Measurements from ENCODE around the gene FGD3.

Gene FGD3

GRCh38 chr9:93023521-93023815, 76.1 kb downstream of the FGD3 start:
- peaks cover 12% of the 10 kb centered on the region for H3K4me1 ChIP-seq (ENCODE audit: control insufficient read depth, low read length)
- H3K27ac ChIP-seq (ENCODE audit: low read depth, low read length): no peak overlapping the region
- H3K4me2 ChIP-seq (ENCODE audit: low read length): no peak overlapping the region
- no peak for TF ChIP-seq CTCF (IDR thresholded peaks at IDR 0.05; ENCODE audit: low read depth, low read length, poor library complexity, severe bottlenecking)
- TF ChIP-seq EZH2phosphoT487 (IDR thresholded peaks at IDR 0.05; ENCODE audit: borderline replicate concordance, low read length): no peak
- no peak overlapping the region for H3K4me3 ChIP-seq (ENCODE audit: low read length)
- no peaks in the 10 kb centered on the region for H3K9me2 ChIP-seq (replicated peaks; ENCODE audit: control insufficient read depth, low read length)
- no peaks in the 10 kb centered on the region for H3K27me3 ChIP-seq (ENCODE audit: control insufficient read depth, low read length)
- no peaks in the 10 kb centered on the region for H3K79me2 ChIP-seq (ENCODE audit: control insufficient read depth, low read length)
- no peaks in the 10 kb centered on the region; the same call in 1 of the 2 replicates for H3K36me3 ChIP-seq (ENCODE audit: control insufficient read depth, low read length)
- no peaks in the 10 kb centered on the region for H4K20me1 ChIP-seq (ENCODE audit: control insufficient read depth, insufficient read depth, low read depth, low read length)
- H3F3A ChIP-seq (ENCODE audit: control insufficient read depth, insufficient read depth): no peaks in the 10 kb centered on the region
- no peaks in the 10 kb centered on the region for H3K9me3 ChIP-seq (ENCODE audit: control insufficient read depth, insufficient read depth, low read length)

GRCh38 chr9:93024646-93024910, 77.3 kb downstream of the FGD3 start:
- H3K9me2 ChIP-seq (replicated peaks; ENCODE audit: control insufficient read depth, low read length): no peaks in the 10 kb centered on the region
- no peak for TF ChIP-seq CTCF (IDR thresholded peaks at IDR 0.05; ENCODE audit: low read depth, low read length, poor library complexity, severe bottlenecking)
- TF ChIP-seq EZH2phosphoT487 (IDR thresholded peaks at IDR 0.05; ENCODE audit: borderline replicate concordance, low read length): no peak
- no peaks in the 10 kb centered on the region for H3F3A ChIP-seq (ENCODE audit: control insufficient read depth, insufficient read depth)
- H3K9me3 ChIP-seq (ENCODE audit: control insufficient read depth, insufficient read depth, low read length): no peaks in the 10 kb centered on the region
- H3K79me2 ChIP-seq (ENCODE audit: control insufficient read depth, low read length): no peaks in the 10 kb centered on the region
- peaks cover 16% of the 10 kb centered on the region for H3K4me1 ChIP-seq (ENCODE audit: control insufficient read depth, low read length)
- no peak overlapping the region for H3K4me2 ChIP-seq (ENCODE audit: low read length)
- H3K27me3 ChIP-seq (ENCODE audit: control insufficient read depth, low read length): no peaks in the 10 kb centered on the region
- no peak overlapping the region for H3K27ac ChIP-seq (ENCODE audit: low read depth, low read length)
- H3K4me3 ChIP-seq (ENCODE audit: low read length): no peak overlapping the region
- H4K20me1 ChIP-seq (ENCODE audit: control insufficient read depth, insufficient read depth, low read depth, low read length): no peaks in the 10 kb centered on the region
- no peaks in the 10 kb centered on the region; the same call in 1 of the 2 replicates for H3K36me3 ChIP-seq (ENCODE audit: control insufficient read depth, low read length)

- Histone ChIP-seq H3F3A (ENCODE audit: control insufficient read depth, insufficient read depth) (no peaks in the 10 kb centered on the region), H3K4me3 (ENCODE audit: low read length) (no peak overlapping the region), H3K36me3 (ENCODE audit: control insufficient read depth, low read length) (no peaks in the 10 kb centered on the region; the same call in 1 of the 2 replicates), H3K9me2 (replicated peaks; ENCODE audit: control insufficient read depth, low read length) (no peaks in the 10 kb centered on the region), H3K4me2 (ENCODE audit: low read length) (no peak overlapping the region), H3K27ac (ENCODE audit: low read depth, low read length) (no peak overlapping the region), H3K27me3 (ENCODE audit: control insufficient read depth, low read length) (no peaks in the 10 kb centered on the region), H3K9me3 (ENCODE audit: control insufficient read depth, insufficient read depth, low read length) (no peaks in the 10 kb centered on the region), H3K4me1 (ENCODE audit: control insufficient read depth, low read length) (peaks cover 16% of the 10 kb centered on the region), H4K20me1 (ENCODE audit: control insufficient read depth, insufficient read depth, low read depth, low read length) (no peaks in the 10 kb centered on the region), H3K79me2 (ENCODE audit: control insufficient read depth, low read length) (no peaks in the 10 kb centered on the region)
- TF ChIP-seq CTCF (IDR thresholded peaks at IDR 0.05; ENCODE audit: low read depth, low read length, poor library complexity, severe bottlenecking): no peak
Measured at GRCh38 chr9:93024986-93025630, 77.8 kb downstream of the FGD3 start.

- Histone ChIP-seq H3K79me2 (ENCODE audit: control insufficient read depth, low read length) (no peaks in the 10 kb centered on the region), H3K9me2 (replicated peaks; ENCODE audit: control insufficient read depth, low read length) (no peaks in the 10 kb centered on the region), H3K4me2 (ENCODE audit: low read length) (no peak overlapping the region), H3K27me3 (ENCODE audit: control insufficient read depth, low read length) (no peaks in the 10 kb centered on the region), H3K27ac (ENCODE audit: low read depth, low read length) (no peak overlapping the region), H3K9me3 (ENCODE audit: control insufficient read depth, insufficient read depth, low read length) (no peaks in the 10 kb centered on the region), H3K4me1 (ENCODE audit: control insufficient read depth, low read length) (peaks cover 16% of the 10 kb centered on the region), H3K36me3 (ENCODE audit: control insufficient read depth, low read length) (no peaks in the 10 kb centered on the region; the same call in 1 of the 2 replicates), H4K20me1 (ENCODE audit: control insufficient read depth, insufficient read depth, low read depth, low read length) (no peaks in the 10 kb centered on the region), H3F3A (ENCODE audit: control insufficient read depth, insufficient read depth) (no peaks in the 10 kb centered on the region), H3K4me3 (ENCODE audit: low read length) (no peak overlapping the region)
- TF ChIP-seq CTCF (IDR thresholded peaks at IDR 0.05; ENCODE audit: low read depth, low read length, poor library complexity, severe bottlenecking): no peak
- no peak for TF ChIP-seq EZH2phosphoT487 (IDR thresholded peaks at IDR 0.05; ENCODE audit: borderline replicate concordance, low read length)
Measured at GRCh38 chr9:93025736-93026135, 78.4 kb downstream of the FGD3 start.
